22Rv1 (cell line): ENCODE measurements around the gene SHQ1.
A peak's percentile ranks its signal among the peaks of the same experiment; 100 is the strongest.

ENCODE experiments used
- H3K27ac ChIP-seq: fragments of 450-650 bp; 2 replicates; pipeline ENCODE4 v1.5.1; 2017
- ZFX ChIP-seq: fragments of 450-650 bp; IDR thresholded peaks from 2 replicates; pipeline ENCODE4 v1.6.1; 2017; ENCODE audit warnings: antibody characterized with exemption, borderline replicate concordance
- TF ChIP-seq, protein P1 (sequence below): fragments of 450-650 bp; IDR thresholded peaks from 2 replicates; pipeline ENCODE4 v1.5.1; 2017; ENCODE audit warnings: mild to moderate bottlenecking

The SHQ1 gene

DNA sequence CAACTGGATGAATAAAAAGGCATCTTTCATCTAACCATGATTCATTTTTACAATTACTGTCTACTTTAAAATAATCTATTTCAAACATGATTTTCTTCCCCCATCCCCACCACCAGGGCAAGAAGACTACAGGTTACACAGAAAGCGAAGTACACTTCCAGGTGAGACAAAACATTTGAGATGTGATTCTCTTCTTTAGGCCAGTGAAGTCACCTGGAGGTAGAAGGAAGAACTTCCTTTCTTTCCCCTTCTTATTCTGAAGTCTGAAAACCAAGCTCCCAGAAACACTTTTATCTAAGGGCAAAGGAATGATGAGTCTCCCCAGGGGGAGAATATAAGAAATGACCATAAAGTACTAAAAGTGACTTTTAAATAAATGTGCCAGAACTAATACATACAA, 36.7 kb downstream of the SHQ1 start:
- H3K27ac ChIP-seq = no peak overlapping the region
- TF ChIP-seq ZFX = no peak
- TF ChIP-seq, protein P1, sequence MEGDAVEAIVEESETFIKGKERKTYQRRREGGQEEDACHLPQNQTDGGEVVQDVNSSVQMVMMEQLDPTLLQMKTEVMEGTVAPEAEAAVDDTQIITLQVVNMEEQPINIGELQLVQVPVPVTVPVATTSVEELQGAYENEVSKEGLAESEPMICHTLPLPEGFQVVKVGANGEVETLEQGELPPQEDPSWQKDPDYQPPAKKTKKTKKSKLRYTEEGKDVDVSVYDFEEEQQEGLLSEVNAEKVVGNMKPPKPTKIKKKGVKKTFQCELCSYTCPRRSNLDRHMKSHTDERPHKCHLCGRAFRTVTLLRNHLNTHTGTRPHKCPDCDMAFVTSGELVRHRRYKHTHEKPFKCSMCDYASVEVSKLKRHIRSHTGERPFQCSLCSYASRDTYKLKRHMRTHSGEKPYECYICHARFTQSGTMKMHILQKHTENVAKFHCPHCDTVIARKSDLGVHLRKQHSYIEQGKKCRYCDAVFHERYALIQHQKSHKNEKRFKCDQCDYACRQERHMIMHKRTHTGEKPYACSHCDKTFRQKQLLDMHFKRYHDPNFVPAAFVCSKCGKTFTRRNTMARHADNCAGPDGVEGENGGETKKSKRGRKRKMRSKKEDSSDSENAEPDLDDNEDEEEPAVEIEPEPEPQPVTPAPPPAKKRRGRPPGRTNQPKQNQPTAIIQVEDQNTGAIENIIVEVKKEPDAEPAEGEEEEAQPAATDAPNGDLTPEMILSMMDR = 0 out of 2 replicates have a peak, but pooled peaks have one; percentile 11

DNA sequence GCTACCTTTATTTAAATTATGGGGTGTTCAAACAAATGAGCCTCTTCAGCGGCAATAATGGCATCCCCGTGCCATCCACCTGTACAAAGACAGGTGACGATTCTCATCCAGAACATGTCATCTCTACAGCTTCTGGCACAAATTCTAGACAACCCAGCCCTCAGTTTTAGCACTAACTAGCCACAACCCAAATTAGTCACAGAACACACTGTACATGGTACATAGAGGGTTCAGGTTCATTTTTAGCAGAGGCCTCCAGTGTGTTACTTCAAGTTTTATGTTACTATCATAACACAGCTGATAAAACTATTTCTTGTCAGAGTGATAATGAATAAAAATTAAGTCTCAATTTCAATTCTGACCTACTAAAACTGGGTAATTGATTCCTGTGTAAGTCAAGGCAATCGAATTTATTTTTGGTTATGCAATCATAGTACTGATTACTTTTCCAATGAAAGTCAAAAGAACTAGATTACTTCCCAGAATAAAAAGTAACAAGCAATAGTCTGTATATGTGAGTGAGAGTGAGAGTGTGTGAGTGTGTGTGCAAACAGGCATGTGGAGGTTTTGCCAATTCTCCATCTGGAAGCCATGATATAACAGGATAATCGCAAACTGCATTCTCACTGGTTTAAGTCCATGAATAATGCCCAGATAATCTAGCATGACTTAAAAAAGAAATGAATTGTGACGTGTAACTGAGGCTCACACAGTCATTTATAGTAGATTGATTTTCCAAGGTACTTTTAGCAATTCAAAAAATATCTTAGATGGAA, 37.4 kb downstream of the SHQ1 start:
- TF ChIP-seq, protein P1 = no peak
- no peak for TF ChIP-seq ZFX
- no peak overlapping the region for H3K27ac ChIP-seq

DNA sequence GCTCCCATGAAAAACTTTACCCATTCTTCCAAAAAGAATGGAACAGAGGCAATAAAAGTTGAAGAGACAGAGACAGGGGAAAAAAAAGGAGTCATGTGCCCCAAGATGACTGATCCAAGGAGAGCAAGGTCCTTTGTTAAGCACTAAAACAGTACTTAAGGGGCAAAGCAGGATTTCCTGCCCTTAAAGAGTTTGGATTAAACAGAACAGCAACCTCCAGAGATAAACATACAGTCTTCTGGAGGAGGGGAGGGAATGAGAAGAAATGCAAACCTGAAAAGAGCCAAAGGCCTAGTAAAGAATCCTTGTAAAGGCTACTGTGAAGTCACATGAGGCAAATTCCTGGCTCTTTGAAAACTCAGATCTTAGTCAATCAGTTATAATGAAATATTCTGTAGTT, 38.2 kb downstream of the SHQ1 start:
- H3K27ac ChIP-seq = no peak overlapping the region

DNA sequence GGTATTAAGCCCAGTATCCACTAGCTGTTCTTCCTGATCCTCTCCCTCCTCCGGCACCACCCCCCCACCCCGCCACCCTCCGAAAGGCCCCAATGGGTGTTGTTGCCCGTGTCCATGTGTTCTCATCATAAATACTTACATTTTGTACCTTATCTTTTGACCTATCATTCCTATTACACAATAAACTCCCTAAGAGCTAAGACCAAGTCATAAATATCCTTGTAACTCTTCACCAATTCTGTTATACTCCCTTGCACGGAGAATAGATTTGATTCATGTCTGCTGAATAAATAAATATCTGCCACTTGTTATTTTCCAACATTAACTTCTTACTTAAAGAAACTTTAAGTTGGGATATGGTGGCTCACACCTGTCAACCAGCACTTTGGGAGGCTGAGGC, 43.9 kb downstream of the SHQ1 start:
- H3K27ac ChIP-seq = no peak overlapping the region
- TF ChIP-seq ZFX = no peak
- TF ChIP-seq, protein P1 = no peak

More for the DNA sequence above, 38.2 kb downstream of the SHQ1 start:
- TF ChIP-seq, protein P1 = no peak
- no peak for TF ChIP-seq ZFX

DNA sequence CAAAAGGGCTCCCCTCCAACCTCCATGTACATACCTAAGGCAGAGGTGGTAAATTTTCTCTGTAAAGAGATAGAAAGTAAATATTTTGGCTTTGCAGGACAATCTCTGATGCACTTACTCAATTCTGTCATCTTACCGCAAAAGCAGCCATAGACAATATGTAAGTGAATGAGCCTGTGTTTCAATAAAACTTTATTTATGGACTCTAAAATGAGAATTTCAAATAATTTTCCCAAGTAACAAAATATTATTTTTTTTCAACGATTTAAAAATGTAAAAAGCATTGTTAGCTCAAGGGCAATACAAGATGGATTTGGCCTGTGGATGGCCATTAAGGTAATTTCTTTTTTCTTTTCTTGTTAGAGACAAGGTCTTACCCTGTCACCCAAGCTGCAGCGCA, 44.7 kb downstream of the SHQ1 start:
- TF ChIP-seq ZFX = no peak
- H3K27ac ChIP-seq = no peak overlapping the region

DNA sequence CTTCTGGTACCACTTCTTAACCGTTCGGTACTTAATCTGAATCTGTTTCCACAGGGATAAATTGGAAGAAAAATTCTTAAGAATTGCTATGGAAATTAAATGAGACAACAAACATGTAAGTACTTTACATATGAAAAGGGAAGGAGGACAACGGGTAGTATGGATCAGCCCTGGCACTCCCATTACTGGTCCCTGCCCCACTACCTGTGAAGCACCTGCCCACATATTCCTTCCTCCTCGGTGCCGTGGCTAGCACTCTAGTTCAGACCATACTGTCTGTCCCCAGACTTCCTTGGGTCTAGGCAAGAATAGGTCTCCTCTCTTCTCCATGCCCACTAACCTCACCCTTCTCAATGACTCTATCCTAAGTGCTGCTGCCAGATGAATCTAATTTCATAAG, 46.2 kb downstream of the SHQ1 start:
- no peak overlapping the region for H3K27ac ChIP-seq

DNA sequence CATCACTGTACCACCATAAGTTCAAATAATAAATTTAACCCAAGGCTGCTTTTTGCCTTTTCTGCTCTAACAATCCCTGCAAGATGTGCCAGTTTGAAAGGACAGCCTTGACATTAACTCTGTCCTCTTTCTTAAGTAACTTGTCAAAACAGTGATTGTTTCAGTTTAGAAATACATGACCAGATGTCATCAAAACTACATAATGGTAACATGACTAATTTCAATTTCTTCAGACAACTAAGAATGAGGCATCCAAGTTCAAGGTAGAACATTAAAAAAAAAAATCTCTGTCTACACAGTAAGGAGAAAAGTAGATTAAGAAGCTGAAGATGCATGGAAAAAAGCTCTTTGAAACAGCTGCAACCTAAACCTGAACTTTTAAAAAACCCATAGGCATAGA, 47.4 kb downstream of the SHQ1 start:
- TF ChIP-seq, protein P1 = no peak
- no peak for TF ChIP-seq ZFX
- H3K27ac ChIP-seq = no peak overlapping the region

More for the DNA sequence above, 46.2 kb downstream of the SHQ1 start:
- no peak for TF ChIP-seq ZFX
- TF ChIP-seq, protein P1 = no peak
